ENCODE measurements around the gene SMKR1. TPM values are rescaled to one million over a fixed set of nuclear protein-coding genes. Genes with fewer than 3 reads are reported as not detected.
A peak's percentile ranks its signal among the peaks of the same experiment; 100 is the strongest.

Gene SMKR1
- total RNA-seq, 1 experiment from 2014 or later: 0.87 TPM

DNA sequence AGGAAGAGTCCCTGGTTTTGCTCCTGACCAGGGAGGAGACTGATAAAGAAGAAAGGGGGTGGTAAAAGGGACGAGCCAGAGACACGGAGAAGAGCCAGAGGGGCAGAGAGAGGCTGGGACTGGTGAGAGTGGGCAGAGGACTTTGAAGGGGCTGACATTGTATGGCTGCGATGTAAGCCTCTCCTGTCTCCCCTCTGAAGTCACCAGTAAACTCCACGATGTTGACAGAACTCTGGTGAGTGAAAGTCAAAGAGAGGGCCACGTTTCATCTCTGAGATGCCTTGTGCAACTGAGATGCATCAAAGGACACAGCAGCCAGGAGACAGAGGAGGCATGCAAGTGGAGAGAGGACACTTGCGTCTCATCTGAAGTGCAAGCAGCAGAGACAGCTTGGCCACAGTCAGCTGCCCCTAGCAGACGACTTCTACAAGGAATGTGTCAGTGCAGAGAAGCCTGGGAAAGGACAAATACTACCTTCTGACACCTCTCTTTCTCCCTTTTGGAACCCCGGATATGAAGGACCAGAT, 54.3 kb downstream of the SMKR1 start:
- peak overlapping the region in 1 of 3 experiments; percentile 4; a peak in 1 of 7 replicates for H3K27ac Mint-ChIP-seq
- H3K4me3 Mint-ChIP-seq: no peak overlapping the region; a peak in 1 of 5 replicates
- no peak for DNase-seq
- no peaks in the 10 kb centered on the region for H4K20me1 ChIP-seq (ENCODE audit: control insufficient read depth, insufficient read depth, insufficient read length)
- H4K8ac ChIP-seq (replicated peaks; ENCODE audit: insufficient read length, low read depth, low read length): no peak overlapping the region
- H4K91ac ChIP-seq (ENCODE audit: insufficient read length, low read depth, low read length): no peak overlapping the region
- H2AFZ ChIP-seq (ENCODE audit: low read length): no peak overlapping the region
- no peak overlapping the region for H4K5ac ChIP-seq (ENCODE audit: insufficient read length, low read depth, low read length)
- no peaks in the 10 kb centered on the region for H3K23me2 ChIP-seq (ENCODE audit: insufficient read length, low read depth, low read length, poor library complexity, severe bottlenecking)
- no peak overlapping the region for H3K18ac ChIP-seq (ENCODE audit: insufficient read length, low read depth, low read length)
- no peak overlapping the region for H2BK12ac ChIP-seq (ENCODE audit: insufficient read length, low read depth, low read length)
- H3K4me1 ChIP-seq (ENCODE audit: insufficient read depth, low read length): peaks cover 12% of the 10 kb centered on the region
- H2BK5ac ChIP-seq (ENCODE audit: insufficient read length, low read length): no peak overlapping the region
- no peak overlapping the region for H2BK20ac ChIP-seq (ENCODE audit: low read depth, low read length, poor library complexity, severe bottlenecking)
- H3K27me3 Mint-ChIP-seq (ENCODE audit: low read depth): peaks cover 14% of the 10 kb centered on the region; the same call in 1 of the 2 replicates
- H3K4ac ChIP-seq (ENCODE audit: low read depth, low read length): no peak overlapping the region
- H2BK15ac ChIP-seq (ENCODE audit: low read depth, low read length): no peak overlapping the region
- H3K23ac ChIP-seq (ENCODE audit: insufficient read length, low read depth, low read length): no peak overlapping the region
- H3K9ac ChIP-seq (ENCODE audit: extremely low read depth, insufficient read length, low read length): no peak overlapping the region
- no peak overlapping the region for H3T11ph ChIP-seq (ENCODE audit: low read length)
- H3K4me1 Mint-ChIP-seq: peaks cover 19 to 30% of the 10 kb centered on the region in 2 experiments
- H3K36me3 Mint-ChIP-seq (ENCODE audit: insufficient read depth in 1 of 3, low read depth in 3 of 3): no peaks in the 10 kb centered on the region
- no CpG with 5 or more reads among the region's 8 CpGs for WGBS (ENCODE audit: extremely low coverage, insufficient read length, low lambda C conversion rate)
- H3K9me3 Mint-ChIP-seq: no peaks in the 10 kb centered on the region
- no peak overlapping the region for H3K14ac ChIP-seq (ENCODE audit: insufficient read depth, low read length)
- TF ChIP-seq, protein P1, sequence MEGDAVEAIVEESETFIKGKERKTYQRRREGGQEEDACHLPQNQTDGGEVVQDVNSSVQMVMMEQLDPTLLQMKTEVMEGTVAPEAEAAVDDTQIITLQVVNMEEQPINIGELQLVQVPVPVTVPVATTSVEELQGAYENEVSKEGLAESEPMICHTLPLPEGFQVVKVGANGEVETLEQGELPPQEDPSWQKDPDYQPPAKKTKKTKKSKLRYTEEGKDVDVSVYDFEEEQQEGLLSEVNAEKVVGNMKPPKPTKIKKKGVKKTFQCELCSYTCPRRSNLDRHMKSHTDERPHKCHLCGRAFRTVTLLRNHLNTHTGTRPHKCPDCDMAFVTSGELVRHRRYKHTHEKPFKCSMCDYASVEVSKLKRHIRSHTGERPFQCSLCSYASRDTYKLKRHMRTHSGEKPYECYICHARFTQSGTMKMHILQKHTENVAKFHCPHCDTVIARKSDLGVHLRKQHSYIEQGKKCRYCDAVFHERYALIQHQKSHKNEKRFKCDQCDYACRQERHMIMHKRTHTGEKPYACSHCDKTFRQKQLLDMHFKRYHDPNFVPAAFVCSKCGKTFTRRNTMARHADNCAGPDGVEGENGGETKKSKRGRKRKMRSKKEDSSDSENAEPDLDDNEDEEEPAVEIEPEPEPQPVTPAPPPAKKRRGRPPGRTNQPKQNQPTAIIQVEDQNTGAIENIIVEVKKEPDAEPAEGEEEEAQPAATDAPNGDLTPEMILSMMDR (conservative IDR thresholded peaks at IDR 0.05): no peak
- H2AK5ac ChIP-seq (ENCODE audit: insufficient read length, low read length): no peak overlapping the region
- H2BK120ac ChIP-seq (ENCODE audit: low read depth, low read length, poor library complexity, severe bottlenecking): no peak overlapping the region
- H3K79me1 ChIP-seq (ENCODE audit: insufficient read depth, low read depth, low read length, poor library complexity, severe bottlenecking): no peaks in the 10 kb centered on the region
- no peaks in the 10 kb centered on the region for H3K79me2 ChIP-seq (ENCODE audit: insufficient read depth, low read length)
- H3K9me3 ChIP-seq (ENCODE audit: control insufficient read depth, low read depth, low read length): no peaks in the 10 kb centered on the region
- no peak overlapping the region for H3K27ac ChIP-seq (ENCODE audit: insufficient read length, low read depth, low read length)
- no peak overlapping the region for H3K56ac ChIP-seq (ENCODE audit: insufficient read length, low read depth, low read length)
- H3K4me2 ChIP-seq (ENCODE audit: insufficient read depth, insufficient read length, low read length): no peak overlapping the region
- H3K27me3 ChIP-seq (ENCODE audit: insufficient read depth, low read length): no peaks in the 10 kb centered on the region; the same call in 1 of the 2 replicates
